A549 (cell line): ENCODE results near the gene NXF1.

ENCODE experiments used
- TF ChIP-seq, protein P1 (sequence below): fragments of >200 bp; sonication (Bioruptor Twin); formaldehyde crosslinking; IDR thresholded peaks from 3 replicates; pipeline ENCODE4 v1.6.1; 2016
- TF ChIP-seq, protein P2 (sequence below): fragments of >200 bp; sonication (Bioruptor Twin); formaldehyde crosslinking; IDR thresholded peaks from 3 replicates; pipeline ENCODE4 v1.5.1; 2016

DNA sequence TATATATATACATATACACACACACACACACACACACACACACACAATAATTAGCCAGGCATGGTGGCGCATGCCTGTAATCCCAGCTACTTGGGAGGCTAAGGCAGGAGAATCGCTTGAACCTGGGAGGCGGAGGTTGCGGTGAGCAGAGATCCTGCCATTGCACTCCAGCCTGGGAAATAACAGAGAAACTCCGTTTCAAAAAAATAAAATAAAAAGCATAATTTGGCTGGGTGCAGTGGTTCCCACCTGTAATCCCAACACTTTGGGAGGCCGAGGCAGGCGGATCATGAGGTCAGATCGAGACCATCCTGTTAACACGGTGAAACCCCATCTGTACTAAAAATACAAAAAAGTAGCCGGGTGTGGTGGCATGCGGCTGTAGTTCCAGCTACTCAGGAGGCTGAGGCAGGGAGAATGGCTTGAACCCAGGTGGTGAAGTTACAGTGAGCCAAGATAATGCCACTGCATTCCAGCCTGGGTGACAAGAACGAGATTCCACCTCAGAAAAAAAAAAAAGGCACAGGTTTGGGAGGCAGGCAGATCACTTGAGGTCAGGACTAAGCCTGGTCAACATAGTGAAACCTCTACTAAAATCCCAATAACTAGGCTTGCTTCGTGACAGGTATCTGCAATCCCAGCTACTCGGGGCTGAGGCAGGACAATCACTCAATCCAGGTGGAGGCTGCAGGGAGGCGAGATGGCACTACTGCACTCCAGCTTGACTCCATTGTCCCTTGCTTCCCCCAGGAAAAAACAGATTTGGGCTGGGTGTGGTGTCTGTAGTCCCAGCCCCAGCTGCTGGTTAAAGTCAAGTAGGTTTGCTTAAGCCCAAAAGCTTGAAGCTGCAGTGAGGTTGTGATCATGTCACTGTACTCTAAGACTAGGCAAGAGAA, 45.9 kb upstream of the NXF1 start:
- TF ChIP-seq, protein P1, sequence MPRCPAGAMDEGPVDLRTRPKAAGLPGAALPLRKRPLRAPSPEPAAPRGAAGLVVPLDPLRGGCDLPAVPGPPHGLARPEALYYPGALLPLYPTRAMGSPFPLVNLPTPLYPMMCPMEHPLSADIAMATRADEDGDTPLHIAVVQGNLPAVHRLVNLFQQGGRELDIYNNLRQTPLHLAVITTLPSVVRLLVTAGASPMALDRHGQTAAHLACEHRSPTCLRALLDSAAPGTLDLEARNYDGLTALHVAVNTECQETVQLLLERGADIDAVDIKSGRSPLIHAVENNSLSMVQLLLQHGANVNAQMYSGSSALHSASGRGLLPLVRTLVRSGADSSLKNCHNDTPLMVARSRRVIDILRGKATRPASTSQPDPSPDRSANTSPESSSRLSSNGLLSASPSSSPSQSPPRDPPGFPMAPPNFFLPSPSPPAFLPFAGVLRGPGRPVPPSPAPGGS = peak; percentile 92; the same call in 1 of the 3 replicates
- TF ChIP-seq, protein P2, sequence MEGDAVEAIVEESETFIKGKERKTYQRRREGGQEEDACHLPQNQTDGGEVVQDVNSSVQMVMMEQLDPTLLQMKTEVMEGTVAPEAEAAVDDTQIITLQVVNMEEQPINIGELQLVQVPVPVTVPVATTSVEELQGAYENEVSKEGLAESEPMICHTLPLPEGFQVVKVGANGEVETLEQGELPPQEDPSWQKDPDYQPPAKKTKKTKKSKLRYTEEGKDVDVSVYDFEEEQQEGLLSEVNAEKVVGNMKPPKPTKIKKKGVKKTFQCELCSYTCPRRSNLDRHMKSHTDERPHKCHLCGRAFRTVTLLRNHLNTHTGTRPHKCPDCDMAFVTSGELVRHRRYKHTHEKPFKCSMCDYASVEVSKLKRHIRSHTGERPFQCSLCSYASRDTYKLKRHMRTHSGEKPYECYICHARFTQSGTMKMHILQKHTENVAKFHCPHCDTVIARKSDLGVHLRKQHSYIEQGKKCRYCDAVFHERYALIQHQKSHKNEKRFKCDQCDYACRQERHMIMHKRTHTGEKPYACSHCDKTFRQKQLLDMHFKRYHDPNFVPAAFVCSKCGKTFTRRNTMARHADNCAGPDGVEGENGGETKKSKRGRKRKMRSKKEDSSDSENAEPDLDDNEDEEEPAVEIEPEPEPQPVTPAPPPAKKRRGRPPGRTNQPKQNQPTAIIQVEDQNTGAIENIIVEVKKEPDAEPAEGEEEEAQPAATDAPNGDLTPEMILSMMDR = no peak
